Measurements from ENCODE around the gene FLAD1.

DNA sequence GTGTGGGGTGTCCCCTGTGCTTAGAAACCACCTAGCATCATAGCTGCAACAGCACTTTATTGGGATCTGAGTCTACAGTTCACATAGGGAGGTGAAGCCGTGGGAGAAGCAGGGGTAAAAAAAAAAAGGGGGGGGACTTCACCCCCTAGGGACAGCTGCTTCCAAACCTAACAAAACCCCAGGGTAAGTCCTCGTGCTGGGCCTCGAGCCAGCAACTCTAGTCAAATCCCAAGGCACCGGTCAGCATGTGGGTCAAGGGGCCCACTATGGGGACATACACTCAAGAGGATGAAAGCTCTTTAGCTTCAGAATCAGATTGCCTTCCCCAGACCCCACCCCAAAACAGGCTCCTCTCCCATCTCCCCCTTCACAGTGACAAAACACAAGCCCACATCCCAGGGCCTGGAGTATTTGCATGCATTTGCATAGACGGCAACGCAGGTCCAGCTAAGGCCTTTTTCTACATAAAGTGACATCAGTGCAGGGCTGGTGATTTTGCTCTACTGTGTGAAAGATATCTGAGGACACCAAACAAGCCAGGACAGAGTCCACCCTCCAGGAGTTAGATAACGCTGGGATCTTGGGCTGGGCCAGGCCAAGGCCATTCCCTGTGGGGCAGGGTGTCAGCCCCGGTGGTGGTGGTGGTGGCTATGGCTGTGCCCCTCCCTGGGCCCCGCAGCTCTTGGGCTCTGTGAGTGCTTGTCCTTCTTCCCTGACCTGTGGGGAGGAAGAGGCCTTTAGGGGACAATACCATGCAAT, 38.6 kb upstream of the FLAD1 start:
- TF ChIP-seq ZFP36 (IDR thresholded peaks at IDR 0.05; ENCODE audit: borderline replicate concordance, partially characterized antibody), result no peak
- TF ChIP-seq, protein P1, sequence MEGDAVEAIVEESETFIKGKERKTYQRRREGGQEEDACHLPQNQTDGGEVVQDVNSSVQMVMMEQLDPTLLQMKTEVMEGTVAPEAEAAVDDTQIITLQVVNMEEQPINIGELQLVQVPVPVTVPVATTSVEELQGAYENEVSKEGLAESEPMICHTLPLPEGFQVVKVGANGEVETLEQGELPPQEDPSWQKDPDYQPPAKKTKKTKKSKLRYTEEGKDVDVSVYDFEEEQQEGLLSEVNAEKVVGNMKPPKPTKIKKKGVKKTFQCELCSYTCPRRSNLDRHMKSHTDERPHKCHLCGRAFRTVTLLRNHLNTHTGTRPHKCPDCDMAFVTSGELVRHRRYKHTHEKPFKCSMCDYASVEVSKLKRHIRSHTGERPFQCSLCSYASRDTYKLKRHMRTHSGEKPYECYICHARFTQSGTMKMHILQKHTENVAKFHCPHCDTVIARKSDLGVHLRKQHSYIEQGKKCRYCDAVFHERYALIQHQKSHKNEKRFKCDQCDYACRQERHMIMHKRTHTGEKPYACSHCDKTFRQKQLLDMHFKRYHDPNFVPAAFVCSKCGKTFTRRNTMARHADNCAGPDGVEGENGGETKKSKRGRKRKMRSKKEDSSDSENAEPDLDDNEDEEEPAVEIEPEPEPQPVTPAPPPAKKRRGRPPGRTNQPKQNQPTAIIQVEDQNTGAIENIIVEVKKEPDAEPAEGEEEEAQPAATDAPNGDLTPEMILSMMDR (IDR thresholded peaks at IDR 0.05), result no peak
- TF ChIP-seq, protein P2, sequence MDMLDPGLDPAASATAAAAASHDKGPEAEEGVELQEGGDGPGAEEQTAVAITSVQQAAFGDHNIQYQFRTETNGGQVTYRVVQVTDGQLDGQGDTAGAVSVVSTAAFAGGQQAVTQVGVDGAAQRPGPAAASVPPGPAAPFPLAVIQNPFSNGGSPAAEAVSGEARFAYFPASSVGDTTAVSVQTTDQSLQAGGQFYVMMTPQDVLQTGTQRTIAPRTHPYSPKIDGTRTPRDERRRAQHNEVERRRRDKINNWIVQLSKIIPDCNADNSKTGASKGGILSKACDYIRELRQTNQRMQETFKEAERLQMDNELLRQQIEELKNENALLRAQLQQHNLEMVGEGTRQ (IDR thresholded peaks at IDR 0.05), result no peak
